ENCODE measurements around the gene TRDN.

Gene TRDN

GRCh38 chr6:123168892-123169773 is 467.6 kb downstream of the TRDN start:
- TF ChIP-seq EZH2 (IDR thresholded peaks at IDR 0.05), result no peak
- no peak for TF ChIP-seq FOXP2 (optimal IDR thresholded peaks at IDR 0.05; ENCODE audit: control extremely low read depth, extremely low read length, insufficient read depth)
- TF ChIP-seq POLR2AphosphoS5 (IDR thresholded peaks at IDR 0.05; ENCODE audit: borderline replicate concordance, low read depth, low read length), result no peak
- DNase-seq (ENCODE audit: low read depth, low spot score), result no peak
- Histone ChIP-seq H3K9me3 (ENCODE audit: low read depth, low read length) (no peaks in the 10 kb centered on the region), H3K4me3 (no peak overlapping the region), H3K9ac (ENCODE audit: insufficient read length) (no peak overlapping the region), H3K36me3 (ENCODE audit: insufficient read depth, low read length) (no peaks in the 10 kb centered on the region), H3K27ac (no peak overlapping the region)

GRCh38 chr6:123168466-123168865 is 468.3 kb downstream of the TRDN start:
- TF ChIP-seq EZH2 (IDR thresholded peaks at IDR 0.05) (no peak), FOXP2 (optimal IDR thresholded peaks at IDR 0.05; ENCODE audit: control extremely low read depth, extremely low read length, insufficient read depth) (no peak), POLR2AphosphoS5 (IDR thresholded peaks at IDR 0.05; ENCODE audit: borderline replicate concordance, low read depth, low read length) (no peak)

More at GRCh38 chr6:123168466-123168865, 468.3 kb downstream of the TRDN start:
- no peak overlapping the region for H3K4me3 ChIP-seq
- H3K27ac ChIP-seq, result no peak overlapping the region
- DNase-seq (ENCODE audit: low read depth, low spot score), result no peak
- H3K36me3 ChIP-seq (ENCODE audit: insufficient read depth, low read length), result no peaks in the 10 kb centered on the region
- no peaks in the 10 kb centered on the region for H3K9me3 ChIP-seq (ENCODE audit: low read depth, low read length)
- no peak overlapping the region for H3K9ac ChIP-seq (ENCODE audit: insufficient read length)

Measured in SK-N-MC (cell line).